Vagina (tissue), 2 donors: ENCODE results near the gene BCAS4.

Source experiments
- CTCF ChIP-seq, 3 experiments: fragments of 450-650 bp in 2 of 3; fragments of 200-600 bp in 1 of 3; sonication (generic) in 1 of 3; IDR thresholded peaks; one replicate each; pipeline ENCODE4 v1.5.1; 2017 to 2019; ENCODE audit warnings: antibody characterized with exemption in 3 of 3, mild to moderate bottlenecking in 2 of 3, moderate library complexity in 2 of 3
- POLR2A ChIP-seq, 2 donors: fragments of 450-650 bp; IDR thresholded peaks; one replicate each; pipeline ENCODE4 v1.6.1; 2017; ENCODE audit warnings: antibody characterized with exemption in 2 of 2, mild to moderate bottlenecking in 2 of 2, moderate library complexity in 2 of 2
- POLR2AphosphoS5 ChIP-seq, 2 donors: sonication (generic); formaldehyde crosslinking; IDR thresholded peaks; one replicate each; pipeline ENCODE4 v1.9.0; 2017; ENCODE audit warnings: antibody characterized with exemption in 2 of 2, mild to moderate bottlenecking in 2 of 2, low read depth in 1 of 2; ENCODE audit not compliant: insufficient read depth in 1 of 2

GRCh38 chr20:50783390-50783789 lies 11.5 kb upstream of the BCAS4 start:
- TF ChIP-seq POLR2A (IDR thresholded peaks at IDR 0.05) = no peak
- no peak for TF ChIP-seq POLR2AphosphoS5 (IDR thresholded peaks at IDR 0.05; ENCODE audit: insufficient read depth in 1 of 2, low read depth in 1 of 2)
- no peak for TF ChIP-seq CTCF (IDR thresholded peaks at IDR 0.05)
